ENCODE measurements around the gene PRKG1.

DNA sequence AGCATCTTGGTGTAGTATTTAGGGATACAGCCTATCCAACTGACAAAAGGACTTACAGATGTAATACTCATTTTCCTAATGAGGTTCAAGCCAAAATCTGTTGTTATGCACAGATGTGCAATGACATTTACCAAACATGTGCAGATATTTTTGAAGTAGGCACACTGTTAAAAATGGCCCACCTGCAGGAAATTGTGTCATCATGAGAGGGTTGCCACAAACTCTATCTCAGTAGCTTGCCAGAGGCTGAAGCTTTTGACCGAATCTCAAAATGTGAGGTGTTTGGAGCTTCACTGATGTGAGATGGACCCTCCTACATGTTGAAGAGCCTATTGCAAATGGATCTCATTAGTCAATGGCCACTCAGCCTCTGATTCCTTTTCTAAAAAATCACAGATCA lies 714.8 kb downstream of the PRKG1 start:
- no peak for TF ChIP-seq CTCF (IDR thresholded peaks at IDR 0.05; ENCODE audit: low read depth, low read length, missing input control)
- no peak for TF ChIP-seq ATF3 (IDR thresholded peaks at IDR 0.05)
- no peak for TF ChIP-seq JUND (IDR thresholded peaks at IDR 0.05)
- TF ChIP-seq GABPA (IDR thresholded peaks at IDR 0.05 in 1 of 2, conservative IDR thresholded peaks at IDR 0.05 in 1 of 2), result no peak
- TF ChIP-seq FOXA2 (IDR thresholded peaks at IDR 0.05), result no peak
